HG03378 (cell line): Measurements from ENCODE around the gene FITM1.

Source experiments
- ATAC-seq: cut with Tn5 transposase; IDR thresholded peaks from one replicate; pipeline ENCODE4 v1.9.1; 2021; ENCODE audit warnings: mild to moderate bottlenecking, moderate library complexity; ENCODE audit not compliant: unreplicated experiment

The FITM1 gene

GRCh38 chr14:24138396-24139271 is 8.2 kb downstream of the FITM1 start:
- no peak for ATAC-seq

DNA sequence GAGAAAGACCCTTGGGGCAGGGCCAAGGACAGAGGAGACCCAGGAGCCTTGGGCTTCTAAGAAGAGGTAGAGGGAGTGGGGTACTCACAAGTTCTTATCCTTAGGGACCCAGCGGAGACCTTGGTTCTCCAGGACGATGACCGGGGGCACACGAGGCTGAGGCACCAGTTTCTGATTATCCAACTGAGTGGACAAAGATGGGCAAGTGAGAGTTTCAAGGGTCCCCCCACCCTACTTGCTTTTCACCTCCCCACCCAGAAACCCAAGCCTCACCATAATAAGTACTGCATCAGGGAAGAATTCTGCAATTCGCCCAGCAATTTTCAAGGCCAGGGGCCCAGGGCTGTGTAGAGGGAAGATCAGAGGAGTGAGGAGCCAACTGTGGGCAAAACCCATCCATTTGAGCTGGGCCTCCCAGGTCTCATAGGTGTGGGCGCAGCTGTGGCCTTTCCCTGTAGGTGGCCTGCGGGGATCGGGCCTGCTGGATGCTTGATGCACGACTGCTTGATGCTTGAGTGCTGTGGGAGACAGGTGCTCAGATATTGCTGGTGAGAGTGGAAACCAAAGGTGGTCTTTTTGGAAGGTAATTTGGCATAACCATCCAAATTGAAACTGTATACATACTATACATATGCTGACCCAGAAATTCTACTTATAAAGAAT is 8.9 kb downstream of the FITM1 start:
- ATAC-seq: no peak

DNA sequence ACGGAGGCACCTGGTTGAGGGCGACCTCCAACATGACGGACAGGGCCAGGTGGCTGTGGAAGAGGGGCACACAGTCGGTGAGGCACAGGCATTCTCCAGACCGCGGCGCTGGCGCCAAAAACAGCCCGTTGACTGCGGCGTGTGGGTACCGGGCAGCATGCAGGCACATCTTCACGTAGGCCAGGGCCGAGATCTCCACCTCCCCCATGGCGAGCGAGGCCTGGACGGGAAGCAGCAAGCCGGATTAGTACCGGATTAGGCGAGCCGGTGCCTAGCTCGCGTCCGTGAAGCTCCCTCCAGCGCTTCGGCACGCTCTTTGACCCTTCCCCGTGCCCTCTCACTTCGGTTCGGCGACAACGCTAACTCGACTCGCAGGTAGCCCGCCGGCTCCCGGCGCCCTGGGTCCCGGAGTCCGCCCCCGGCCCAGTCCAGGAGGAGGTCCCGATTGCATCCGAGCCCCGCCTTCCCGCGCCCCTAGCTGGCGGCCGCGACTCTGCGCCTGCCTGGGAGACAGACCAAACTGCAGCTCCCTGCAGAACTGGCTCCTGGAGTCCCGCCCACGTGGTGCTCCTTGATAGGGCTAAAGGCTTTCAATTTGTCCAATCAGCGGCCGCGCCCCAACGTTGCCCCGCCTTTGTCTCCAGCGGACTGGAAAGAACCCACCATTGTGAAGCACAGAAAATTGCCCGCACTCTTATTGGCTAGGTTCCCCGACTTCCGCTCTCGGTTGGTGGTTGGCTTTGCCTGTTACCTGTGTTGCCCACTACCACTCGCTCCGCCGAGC is 10.8 kb downstream of the FITM1 start, which contains the start of gene EMC9:
TSS of gene EMC9 (minus strand) at position 495 of the 784 bp plus-strand sequence. CDS start at position 208, 287 bp downstream.
- peak; percentile 78 for ATAC-seq

DNA sequence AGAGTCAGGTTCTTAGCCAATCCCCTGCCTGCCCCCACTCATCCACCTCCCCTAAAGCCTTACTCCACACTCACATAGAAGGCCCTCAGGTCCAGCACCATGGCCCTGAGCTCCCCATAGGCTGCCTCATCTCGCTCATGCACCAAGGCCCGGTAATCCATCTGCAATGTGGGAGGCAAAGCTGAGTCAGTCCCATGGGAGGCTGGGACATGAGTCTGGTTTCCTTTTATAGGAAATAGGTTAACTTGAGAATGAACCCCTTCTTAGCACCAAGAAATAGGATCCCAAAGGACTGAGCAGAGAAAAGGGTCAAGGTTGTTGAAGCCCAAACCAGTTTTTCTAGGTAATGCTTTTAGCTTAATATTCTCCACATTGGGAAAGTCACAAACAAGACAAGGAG is 13.1 kb downstream of the FITM1 start:
- ATAC-seq: no peak

DNA sequence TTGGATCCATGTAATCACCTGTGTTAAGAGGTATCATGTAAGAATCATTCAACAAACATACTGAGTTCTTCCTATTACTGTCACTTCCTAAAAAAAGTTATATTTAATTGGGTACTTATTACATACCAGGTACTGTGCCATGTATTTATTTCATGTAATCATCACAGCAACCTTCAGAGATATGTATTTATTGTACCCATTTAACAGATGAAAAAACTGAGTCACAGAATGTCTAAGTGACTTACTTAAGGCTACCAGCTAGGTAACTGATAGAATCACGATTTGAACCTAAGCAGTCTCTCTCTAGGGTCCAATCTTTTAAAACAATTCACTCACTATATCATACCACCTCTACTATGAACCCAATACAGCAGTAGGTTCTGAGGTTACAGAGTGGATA is 14.0 kb downstream of the FITM1 start:
- no peak for ATAC-seq

GRCh38 chr14:24145219-24145618 is 14.8 kb downstream of the FITM1 start:
- no peak for ATAC-seq

GRCh38 chr14:24145690-24146452 is 15.4 kb downstream of the FITM1 start:
- ATAC-seq: no peak

DNA sequence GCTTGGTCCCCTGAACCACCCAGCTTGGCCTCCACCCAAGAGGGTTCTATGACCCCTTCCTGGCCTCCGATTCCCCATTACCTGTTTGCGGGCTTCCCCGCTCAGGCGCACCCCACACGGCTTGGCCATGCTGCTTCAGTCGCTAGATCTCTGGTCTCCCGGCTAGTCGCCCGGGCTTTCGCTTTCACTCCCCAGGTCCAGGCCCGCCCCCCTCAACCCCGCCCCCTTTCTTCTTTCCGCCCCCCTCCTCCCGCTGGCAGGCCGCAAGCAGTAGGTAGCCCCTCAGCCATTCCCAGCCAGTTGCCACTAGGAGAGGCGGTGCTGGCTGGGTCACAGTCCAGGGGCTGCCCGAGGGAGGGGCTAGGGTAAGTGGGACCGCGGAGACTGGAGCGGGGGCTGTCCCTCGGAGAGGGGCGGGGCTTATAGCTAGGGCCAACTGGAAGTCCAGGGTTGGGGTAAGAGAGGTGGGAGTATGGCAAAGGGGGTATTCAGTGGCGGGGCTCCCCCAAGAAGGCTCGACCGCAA is 16.1 kb downstream of the FITM1 start, which contains the start of gene PSME2:
TSS of gene PSME2 (minus strand) at position 158 of the 525 bp plus-strand sequence. CDS start at position 129, 29 bp downstream.
- ATAC-seq: peak; percentile 54

DNA sequence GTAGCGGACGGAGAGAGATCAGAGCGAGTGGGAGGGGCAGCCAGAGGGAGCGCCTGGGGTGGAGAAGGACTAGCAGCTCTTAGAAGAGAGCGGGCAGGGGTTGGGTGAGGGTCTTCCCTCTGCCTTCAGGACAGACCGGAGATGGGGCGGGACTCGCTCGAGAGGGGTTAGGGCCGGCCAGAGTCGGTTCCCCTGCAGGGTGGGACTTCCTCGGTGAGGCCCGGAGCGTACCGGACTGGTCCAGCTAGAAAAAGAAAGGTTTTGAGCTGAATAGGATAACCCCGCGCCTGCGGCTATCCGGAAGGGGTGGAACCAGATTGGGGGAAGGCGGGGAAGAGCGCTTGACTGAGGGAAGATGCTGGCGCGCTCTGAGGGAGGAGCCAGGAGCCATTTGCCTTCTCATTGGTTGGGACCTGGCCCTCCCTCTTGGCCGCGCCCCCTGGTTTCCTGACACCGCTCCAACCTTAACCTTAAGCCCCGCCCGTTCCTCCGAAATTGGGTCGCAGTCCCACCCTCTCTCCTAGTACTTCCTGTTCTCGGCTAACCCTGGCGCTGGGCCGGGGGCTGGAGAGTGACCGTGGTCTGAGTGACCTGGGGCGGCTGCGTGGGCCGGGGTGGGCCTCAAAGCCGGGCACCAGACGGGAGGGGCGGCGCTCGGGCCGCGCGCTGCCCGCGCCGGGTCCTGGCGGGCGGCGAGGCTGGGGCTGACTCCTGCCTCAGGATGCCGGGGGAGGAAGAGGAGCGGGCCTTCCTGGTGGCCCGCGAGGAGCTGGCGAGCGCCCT is 16.7 kb downstream of the FITM1 start, which contains the start of gene RNF31:
TSS of gene RNF31 (plus strand) at position 521 of the 783 bp plus-strand sequence. CDS start at position 722, 201 bp downstream.
- peak; percentile 79 for ATAC-seq

- ATAC-seq: no peak
Measured at GRCh38 chr14:24147761-24148428, 17.4 kb downstream of the FITM1 start.

GRCh38 chr14:24149302-24149969 is 19.0 kb downstream of the FITM1 start:
- no peak for ATAC-seq

GRCh38 chr14:24150061-24150460 is 19.6 kb downstream of the FITM1 start:
- no peak for ATAC-seq

- no peak for ATAC-seq
Measured at GRCh38 chr14:24150567-24150966, 20.1 kb downstream of the FITM1 start.

DNA sequence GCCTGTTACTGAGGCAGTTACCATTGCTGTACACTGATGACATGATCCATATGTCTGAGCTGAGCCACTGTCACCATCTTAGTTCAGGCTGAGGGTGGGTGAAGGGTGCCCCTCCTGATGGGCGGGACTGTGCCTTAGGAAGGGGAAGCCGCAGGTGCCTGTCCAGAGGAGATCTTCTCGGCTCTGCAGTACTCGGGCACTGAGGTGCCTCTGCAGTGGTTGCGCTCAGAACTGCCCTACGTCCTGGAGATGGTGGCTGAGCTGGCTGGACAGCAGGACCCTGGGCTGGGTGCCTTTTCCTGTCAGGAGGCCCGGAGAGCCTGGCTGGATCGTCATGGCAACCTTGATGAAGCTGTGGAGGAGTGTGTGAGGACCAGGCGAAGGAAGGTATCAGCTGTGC is 20.5 kb downstream of the FITM1 start:
- ATAC-seq: no peak

- no peak for ATAC-seq
Measured at GRCh38 chr14:24151404-24152080, 21.1 kb downstream of the FITM1 start.

- no peak for ATAC-seq
Measured at GRCh38 chr14:24155100-24155499, 24.6 kb downstream of the FITM1 start.

- ATAC-seq: no peak
Measured at GRCh38 chr14:24156840-24157239, 26.4 kb downstream of the FITM1 start.

- no peak for ATAC-seq
Measured at GRCh38 chr14:24157331-24157730, 26.9 kb downstream of the FITM1 start.
